ENCODE results near the gene TIMM22.

Gene TIMM22

DNA sequence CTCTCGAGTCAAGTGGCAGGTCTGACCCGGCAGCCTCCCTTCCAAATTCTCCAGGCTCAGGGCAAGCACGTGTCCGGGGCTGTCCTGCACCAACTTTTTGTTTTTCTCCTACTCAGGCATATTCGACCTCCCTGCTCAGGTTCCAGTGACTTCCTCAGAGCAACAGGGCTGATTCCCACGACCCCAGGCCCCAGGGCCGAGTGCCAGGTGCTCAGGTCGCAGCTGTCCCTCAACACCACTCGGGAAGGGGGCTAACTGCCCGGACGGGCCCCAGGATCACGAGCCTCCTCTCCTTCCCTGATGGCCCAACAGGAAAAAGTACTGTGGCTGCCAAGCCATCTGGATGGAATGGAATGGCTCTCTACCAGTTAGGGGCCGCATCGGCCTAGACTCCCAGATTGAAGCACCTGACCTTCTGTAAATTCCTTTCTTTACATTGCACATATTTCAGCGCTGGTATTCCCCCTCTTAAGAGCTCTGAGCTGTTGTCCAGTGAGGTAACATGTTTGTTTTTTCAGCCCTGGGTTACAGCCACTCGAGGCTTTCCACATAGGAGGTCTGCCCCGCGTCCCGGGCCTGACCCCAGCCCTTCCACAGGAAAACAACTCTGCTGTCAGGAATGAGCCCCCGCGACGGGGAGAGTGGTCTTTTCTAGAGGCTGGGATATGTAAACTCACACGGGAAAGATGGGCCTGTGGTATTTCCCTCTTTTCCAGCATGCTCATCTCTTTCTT, 42.3 kb upstream of the TIMM22 start:
- DNase-seq (ENCODE audit: low read depth), result no peak
- H3K4me3 ChIP-seq (ENCODE audit: control insufficient read depth, low read depth, low read length), result no peak overlapping the region
- TF ChIP-seq, protein P1, sequence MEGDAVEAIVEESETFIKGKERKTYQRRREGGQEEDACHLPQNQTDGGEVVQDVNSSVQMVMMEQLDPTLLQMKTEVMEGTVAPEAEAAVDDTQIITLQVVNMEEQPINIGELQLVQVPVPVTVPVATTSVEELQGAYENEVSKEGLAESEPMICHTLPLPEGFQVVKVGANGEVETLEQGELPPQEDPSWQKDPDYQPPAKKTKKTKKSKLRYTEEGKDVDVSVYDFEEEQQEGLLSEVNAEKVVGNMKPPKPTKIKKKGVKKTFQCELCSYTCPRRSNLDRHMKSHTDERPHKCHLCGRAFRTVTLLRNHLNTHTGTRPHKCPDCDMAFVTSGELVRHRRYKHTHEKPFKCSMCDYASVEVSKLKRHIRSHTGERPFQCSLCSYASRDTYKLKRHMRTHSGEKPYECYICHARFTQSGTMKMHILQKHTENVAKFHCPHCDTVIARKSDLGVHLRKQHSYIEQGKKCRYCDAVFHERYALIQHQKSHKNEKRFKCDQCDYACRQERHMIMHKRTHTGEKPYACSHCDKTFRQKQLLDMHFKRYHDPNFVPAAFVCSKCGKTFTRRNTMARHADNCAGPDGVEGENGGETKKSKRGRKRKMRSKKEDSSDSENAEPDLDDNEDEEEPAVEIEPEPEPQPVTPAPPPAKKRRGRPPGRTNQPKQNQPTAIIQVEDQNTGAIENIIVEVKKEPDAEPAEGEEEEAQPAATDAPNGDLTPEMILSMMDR (IDR thresholded peaks at IDR 0.05; ENCODE audit: control insufficient read depth, insufficient read depth, low read depth, low read length, missing control alignments), result no peak

DNA sequence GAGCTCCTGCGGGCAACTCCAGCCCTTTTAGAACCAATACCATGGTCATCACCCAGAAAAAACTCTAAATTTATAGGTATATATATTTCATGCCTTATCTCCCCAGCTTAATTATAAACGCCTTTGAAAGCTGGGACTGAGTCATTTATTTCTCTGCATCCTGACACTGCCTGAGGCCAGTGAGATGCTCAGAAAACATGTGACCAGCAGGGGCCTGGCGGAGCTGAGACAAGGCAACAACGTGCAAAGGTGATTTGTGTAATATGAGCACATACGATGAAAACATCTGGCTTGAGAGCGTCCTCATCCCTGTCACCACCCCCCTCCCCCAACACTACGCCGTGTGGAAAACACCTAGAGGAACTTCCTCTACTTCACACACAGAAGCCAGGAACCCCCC, 40.0 kb upstream of the TIMM22 start:
- TF ChIP-seq, protein P1 (IDR thresholded peaks at IDR 0.05; ENCODE audit: control insufficient read depth, insufficient read depth, low read depth, low read length, missing control alignments), result no peak
- H3K4me3 ChIP-seq (ENCODE audit: control insufficient read depth, low read depth, low read length), result no peak overlapping the region
- DNase-seq (ENCODE audit: low read depth), result no peak

DNA sequence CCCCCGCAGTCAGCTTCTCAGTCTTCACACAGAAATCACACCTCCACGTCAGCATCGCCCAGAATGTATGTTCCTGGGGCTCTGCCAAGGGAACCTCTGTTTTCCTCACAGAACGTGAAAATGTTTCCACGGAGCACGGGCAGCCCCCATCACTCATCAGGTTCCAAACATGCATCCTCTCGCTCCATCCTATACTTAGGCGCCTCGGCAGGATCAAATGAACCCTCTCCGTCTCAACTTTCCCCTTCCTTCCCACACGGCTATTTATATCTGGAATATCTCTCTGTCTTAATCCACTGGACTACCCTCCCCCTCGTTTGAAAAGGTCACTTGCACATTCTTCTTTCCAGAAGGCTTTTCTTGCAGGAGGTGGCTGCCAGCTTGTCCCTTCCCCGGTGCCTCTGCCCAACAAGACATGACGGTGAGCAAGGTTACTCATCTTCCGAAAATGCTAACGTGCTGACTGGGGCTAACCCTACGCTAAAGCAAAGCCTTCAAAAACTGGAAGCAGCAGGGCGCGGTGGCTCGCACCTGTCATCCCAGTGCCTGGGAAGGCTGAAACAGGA, 39.0 kb upstream of the TIMM22 start:
- no peak for DNase-seq (ENCODE audit: low read depth)
- H3K4me3 ChIP-seq (ENCODE audit: control insufficient read depth, low read depth, low read length), result no peak overlapping the region
- TF ChIP-seq, protein P1 (IDR thresholded peaks at IDR 0.05; ENCODE audit: control insufficient read depth, insufficient read depth, low read depth, low read length, missing control alignments), result no peak

DNA sequence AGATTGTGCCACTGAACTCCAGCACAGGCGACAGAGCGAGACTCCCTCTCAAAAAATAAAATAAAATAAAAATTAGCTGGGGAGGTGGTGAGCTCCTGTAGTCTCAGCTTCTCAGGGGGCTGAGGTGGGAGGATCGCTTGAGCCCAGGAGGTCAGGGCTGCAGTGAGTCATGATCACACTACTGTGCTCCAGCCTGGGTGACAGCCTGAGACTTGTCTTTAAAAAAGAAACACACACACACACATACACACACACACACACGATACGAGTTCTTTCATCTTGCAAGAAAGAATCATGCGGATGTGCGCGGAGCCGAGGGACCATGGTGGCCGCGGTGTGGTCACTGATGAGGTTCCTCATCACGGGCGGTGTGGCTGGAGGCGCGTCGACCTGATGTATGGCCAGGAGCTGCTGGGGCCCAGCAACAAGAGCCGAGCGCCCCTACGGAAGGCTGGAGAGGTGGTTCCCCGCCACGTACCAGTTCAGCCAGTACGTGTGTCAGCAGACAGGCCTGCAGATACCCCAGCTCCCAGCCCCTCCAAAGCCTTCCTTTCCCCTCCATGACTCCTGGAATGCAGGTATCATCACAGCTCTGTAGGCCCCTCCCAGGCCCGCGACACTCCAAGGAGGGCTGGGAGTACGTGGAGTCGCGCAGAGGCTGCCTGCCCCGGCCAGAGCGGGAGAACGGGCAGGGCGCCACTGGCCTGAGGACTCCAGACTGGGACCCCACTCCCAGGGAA, 38.0 kb upstream of the TIMM22 start:
- no peak overlapping the region for H3K4me3 ChIP-seq (ENCODE audit: control insufficient read depth, low read depth, low read length)
- TF ChIP-seq, protein P1 (IDR thresholded peaks at IDR 0.05; ENCODE audit: control insufficient read depth, insufficient read depth, low read depth, low read length, missing control alignments), result no peak
- DNase-seq (ENCODE audit: low read depth), result no peak

DNA sequence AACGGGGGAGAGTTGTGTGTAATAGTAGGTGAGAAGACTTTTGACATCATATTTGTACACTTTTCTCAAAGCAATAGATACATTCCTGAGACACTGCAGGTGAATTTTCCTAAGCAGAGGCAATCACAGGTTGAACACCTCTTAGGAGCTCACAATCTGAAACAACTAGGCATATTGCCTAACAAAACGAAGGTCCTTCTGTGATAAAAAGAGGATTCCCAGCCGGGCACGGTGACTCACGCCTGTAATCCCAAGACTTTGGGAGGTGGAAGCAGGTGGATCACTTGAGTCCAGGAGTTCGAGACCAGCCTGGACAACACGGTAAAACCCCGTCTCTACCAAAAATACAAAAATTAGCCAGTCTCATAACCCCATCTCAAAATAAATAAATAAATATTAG, 34.8 kb upstream of the TIMM22 start:
- TF ChIP-seq, protein P1 (IDR thresholded peaks at IDR 0.05; ENCODE audit: control insufficient read depth, insufficient read depth, low read depth, low read length, missing control alignments), result no peak
- no peak for DNase-seq (ENCODE audit: low read depth)

DNA sequence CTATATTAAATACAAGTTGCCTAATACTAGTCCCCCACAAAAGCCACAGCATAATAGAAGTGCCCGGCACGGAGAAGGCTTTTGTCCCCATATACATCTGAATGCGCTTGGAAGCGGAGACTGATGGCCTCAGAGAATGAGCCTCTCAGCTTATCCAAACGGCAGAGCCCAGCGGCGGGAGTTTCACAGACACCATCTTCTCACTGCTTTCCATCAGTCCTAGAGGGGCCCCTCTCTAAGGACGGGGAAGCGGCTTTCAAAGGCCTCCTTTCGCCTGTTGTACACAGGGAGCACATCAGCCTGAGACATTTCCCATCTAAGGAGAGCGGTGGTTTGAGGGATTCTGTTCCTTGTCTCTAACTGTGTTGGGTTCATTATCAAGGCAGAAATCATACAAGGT, 34.3 kb upstream of the TIMM22 start:
- H3K4me3 ChIP-seq (ENCODE audit: control insufficient read depth, low read depth, low read length), result no peak overlapping the region
- no peak for DNase-seq (ENCODE audit: low read depth)
- TF ChIP-seq, protein P1 (IDR thresholded peaks at IDR 0.05; ENCODE audit: control insufficient read depth, insufficient read depth, low read depth, low read length, missing control alignments), result no peak

More for the DNA sequence above, 34.8 kb upstream of the TIMM22 start:
- H3K4me3 ChIP-seq (ENCODE audit: control insufficient read depth, low read depth, low read length), result no peak overlapping the region

Measured in AG09309 (cell line).